IPS-11a (cell line): ENCODE measurements around the gene HSD17B3.
"Not testable (repeated sequence)": the region's sequence is repeated elsewhere in the genome, so short reads cannot be mapped to it uniquely, and the experiment has no call there.

Experiments
- H3K4me3 ChIP-seq: one replicate; pipeline ENCODE4 v1.5.1; 2013; ENCODE audit warnings: low read depth, low read length, control low read depth

Gene HSD17B3

GRCh38 chr9:96236854-96237550, 65.0 kb downstream of the HSD17B3 start:
- no peak overlapping the region for H3K4me3 ChIP-seq

DNA sequence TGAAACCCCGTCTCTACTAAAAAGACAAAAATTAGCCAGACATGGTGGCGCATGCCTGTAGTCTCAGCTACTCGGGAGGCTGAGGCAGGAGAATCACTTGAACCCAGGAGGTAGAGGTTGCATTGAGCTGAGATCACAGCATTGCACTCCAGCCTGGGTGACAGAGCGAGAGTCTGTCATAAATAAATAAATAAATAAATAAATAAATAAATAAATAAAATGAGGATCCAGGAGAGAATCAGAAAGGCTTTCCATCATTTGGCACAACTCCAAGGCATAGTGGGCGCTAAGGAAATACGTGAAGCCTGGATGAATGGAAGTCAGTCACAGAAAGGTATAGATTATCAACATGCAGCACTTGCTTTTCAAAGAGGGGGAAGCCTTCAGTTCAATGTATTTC, 65.6 kb downstream of the HSD17B3 start:
- not testable (repeated sequence) for H3K4me3 ChIP-seq

GRCh38 chr9:96232539-96233241, 69.3 kb downstream of the HSD17B3 start:
- H3K4me3 ChIP-seq = no peak overlapping the region

GRCh38 chr9:96232164-96232538, 69.8 kb downstream of the HSD17B3 start:
- H3K4me3 ChIP-seq = no peak overlapping the region

GRCh38 chr9:96230002-96230401, 72.0 kb downstream of the HSD17B3 start:
- H3K4me3 ChIP-seq = no peak overlapping the region

DNA sequence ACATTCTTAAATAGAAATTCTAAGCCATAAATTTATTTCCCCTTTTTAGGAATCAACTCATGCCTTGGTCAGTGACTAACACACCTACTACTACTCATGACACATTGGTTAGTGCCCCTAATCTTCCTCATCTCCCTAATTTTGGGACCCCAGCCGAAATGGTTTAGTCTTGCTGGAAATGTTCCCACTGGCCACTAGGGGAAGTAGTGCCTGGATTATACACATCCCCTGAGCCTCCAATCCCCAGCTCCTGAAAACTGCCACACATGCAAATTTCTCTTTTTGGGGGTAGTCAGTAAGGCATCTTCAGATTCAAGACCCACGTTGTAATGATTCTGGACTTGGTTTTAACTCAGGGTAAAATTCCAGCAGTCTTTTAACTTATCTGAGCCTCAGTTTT, 79.8 kb downstream of the HSD17B3 start:
- no peak overlapping the region for H3K4me3 ChIP-seq

DNA sequence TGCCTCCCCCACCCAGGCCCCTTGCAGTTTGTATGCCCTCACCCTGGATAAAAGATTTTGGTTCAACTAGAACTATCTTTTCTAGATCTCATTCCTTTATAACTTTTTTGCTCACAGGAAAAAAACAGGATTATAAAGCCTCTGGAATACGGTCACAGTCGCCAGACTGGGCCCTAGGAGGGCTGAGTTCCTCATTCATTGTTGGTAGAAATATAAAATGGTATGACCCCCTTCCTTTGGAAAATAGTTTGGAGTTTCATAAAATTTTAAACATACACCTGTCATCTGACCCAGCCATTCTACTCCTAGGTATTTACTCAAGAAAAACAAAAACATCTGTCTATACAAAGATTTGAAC, 82.1 kb downstream of the HSD17B3 start:
- H3K4me3 ChIP-seq = no peak overlapping the region

- no peak overlapping the region for H3K4me3 ChIP-seq
Measured at GRCh38 chr9:96219026-96219899, 82.7 kb downstream of the HSD17B3 start.

- H3K4me3 ChIP-seq = no peak overlapping the region
Measured at GRCh38 chr9:96217754-96218693, 84.0 kb downstream of the HSD17B3 start.

DNA sequence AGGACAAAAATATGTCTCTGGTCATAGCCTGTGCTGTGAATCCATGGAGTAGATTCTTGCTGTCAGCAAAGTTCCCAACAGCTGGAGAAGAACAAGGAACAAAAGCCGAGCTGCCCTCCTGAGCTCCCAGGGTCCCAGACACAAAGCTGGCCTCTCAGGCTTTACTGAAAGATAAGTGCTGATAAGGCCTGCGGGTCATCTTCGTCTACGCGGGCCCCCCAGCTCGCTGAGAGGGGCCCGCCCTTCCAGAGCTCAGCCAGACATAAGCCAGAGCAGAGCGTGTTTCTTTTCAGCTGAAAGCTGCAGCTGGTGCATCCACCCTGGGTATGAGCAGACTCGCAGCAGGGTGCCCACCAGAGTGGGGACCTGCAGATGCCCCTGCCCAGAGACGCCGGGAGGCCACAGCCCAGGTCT, 84.7 kb downstream of the HSD17B3 start:
- no peak overlapping the region for H3K4me3 ChIP-seq

DNA sequence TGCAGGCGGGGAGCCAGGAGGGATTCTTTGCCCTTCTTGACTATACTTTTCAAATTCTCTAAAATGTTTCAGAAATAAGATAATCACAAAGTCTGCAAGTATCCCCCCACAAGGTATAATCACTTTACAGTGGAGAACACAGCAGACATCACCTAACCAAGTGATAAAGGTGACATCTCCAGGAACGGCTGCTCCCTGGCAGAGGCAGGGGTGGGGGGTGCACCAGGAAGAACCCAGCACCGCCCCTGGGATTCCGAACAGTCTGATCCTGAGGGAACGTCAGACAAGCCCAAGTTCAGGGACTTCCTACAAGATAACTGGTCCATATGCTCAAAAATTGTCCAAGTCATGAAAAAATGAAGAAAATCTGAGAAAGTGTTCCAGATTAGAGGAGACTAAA, 85.4 kb downstream of the HSD17B3 start:
- H3K4me3 ChIP-seq = no peak overlapping the region

- no peak overlapping the region for H3K4me3 ChIP-seq
Measured at GRCh38 chr9:96215841-96216240, 86.1 kb downstream of the HSD17B3 start.

DNA sequence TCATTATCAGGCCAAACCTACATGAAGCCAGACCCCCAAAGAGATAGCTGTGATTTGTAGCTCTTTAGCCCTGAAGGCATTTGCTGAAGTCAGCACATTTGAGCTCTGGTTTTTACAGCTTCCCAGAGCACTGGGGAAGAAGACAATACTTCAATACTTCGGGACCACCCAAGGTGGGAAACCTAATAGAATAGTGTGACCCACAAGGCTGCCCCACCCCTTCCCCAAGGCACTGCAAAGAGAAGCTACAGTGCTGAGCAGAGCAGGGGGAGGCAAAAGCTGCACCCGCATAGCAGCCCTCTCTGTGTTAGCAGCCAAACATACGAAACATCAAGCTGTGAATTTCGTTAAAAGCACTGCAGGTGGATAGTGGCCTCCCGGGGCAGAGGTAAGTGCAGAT, 87.3 kb downstream of the HSD17B3 start:
- no peak overlapping the region for H3K4me3 ChIP-seq

GRCh38 chr9:96209407-96210271, 92.3 kb downstream of the HSD17B3 start:
- H3K4me3 ChIP-seq = no peak overlapping the region

GRCh38 chr9:96206156-96206751, 95.7 kb downstream of the HSD17B3 start:
- H3K4me3 ChIP-seq = no peak overlapping the region

DNA sequence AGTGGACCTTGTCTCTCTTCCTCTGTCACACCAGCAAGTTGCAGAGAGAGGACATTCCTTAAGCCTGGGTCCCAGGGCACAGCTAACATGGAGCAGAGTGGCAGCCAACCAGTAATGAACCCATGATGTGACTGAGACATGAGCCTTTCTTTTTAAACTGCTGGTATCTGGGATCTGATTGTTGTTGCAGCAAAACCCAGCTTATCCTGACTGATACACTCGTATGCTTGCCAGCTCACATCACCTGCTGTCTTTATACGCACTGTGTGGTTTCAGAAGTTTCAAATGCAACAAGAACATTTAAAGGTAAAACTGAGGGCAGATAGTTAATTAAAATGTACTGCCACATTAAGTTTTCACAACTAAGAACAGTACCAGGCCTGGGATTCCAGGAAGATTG, 97.1 kb downstream of the HSD17B3 start:
- H3K4me3 ChIP-seq = no peak overlapping the region

DNA sequence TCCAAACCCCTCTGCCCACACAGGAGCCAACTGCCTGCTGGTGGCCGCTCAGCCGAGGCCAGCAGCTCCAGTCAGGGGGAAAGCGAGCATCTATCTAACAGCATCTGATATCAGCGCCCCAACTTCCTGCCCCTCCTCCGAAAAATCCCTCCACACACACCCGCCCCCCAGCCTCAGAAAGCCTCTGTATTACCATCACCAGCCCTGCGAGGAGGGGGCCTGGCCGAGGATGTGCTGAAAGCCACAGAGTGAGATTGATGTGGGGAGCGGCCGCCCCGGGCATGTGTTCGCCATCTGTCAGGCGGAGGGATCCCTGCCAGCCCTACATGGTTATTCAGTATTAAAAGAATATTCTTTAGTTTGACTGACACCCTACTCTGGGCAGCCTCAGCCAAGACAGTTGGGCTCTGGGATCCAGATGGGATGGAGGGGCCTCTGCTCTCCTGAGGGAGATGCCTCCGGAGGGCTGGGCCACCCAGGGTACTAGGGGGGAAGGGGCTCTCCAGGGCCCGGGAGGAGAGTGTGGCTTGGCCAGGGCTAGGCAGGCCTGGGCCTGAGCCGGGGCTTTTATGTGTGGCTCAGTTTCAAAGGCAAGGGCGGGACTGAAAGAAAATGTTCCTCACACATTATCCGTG, 98.0 kb downstream of the HSD17B3 start:
- no peak overlapping the region for H3K4me3 ChIP-seq

- H3K4me3 ChIP-seq = no peak overlapping the region
Measured at GRCh38 chr9:96202971-96203780, 98.8 kb downstream of the HSD17B3 start.
